Activated T-helper 1 cell treated with Interleukin-2 at 50 U/mL for 16 hours (primary cell): ENCODE measurements around the gene ZNF619.

ENCODE experiments used
- DNase-seq: peaks from one replicate; pipeline ENCODE4 v3.0.0-alpha.2; 2020; ENCODE audit warnings: low read depth

Gene ZNF619

GRCh38 chr3:40465456-40465855 lies 11.5 kb upstream of the ZNF619 start:
- DNase-seq: no peak

GRCh38 chr3:40468018-40468417 lies 8.9 kb upstream of the ZNF619 start:
- no peak for DNase-seq

GRCh38 chr3:40470701-40471100 lies 6.2 kb upstream of the ZNF619 start:
- no peak for DNase-seq

DNA sequence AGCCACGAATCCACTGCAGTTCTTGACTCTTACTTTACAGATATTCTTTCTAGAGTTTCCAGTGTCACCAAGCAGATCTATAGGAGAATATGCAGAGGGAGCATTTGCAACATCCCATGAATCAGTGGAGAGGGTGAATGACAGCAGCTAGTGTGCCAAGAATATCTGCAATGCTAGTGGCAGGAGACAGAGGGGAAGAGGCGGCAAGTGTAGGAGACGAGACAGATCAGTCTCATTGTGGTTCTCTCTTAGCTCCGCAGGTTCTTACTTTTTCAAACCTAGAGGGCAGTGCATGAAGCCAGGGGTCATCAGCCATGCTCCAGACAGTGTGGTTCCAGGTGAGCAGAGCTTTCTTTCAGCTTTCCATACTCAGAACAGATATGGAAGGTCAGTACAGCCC lies 744 bp downstream of the ZNF619 start:
- no peak for DNase-seq

GRCh38 chr3:40487172-40487571 lies 10.2 kb downstream of the ZNF619 start:
- DNase-seq: no peak

- DNase-seq: no peak
Measured at GRCh38 chr3:40490916-40491315, 14.0 kb downstream of the ZNF619 start.

GRCh38 chr3:40494698-40495097 lies 17.8 kb downstream of the ZNF619 start:
- no peak for DNase-seq

DNA sequence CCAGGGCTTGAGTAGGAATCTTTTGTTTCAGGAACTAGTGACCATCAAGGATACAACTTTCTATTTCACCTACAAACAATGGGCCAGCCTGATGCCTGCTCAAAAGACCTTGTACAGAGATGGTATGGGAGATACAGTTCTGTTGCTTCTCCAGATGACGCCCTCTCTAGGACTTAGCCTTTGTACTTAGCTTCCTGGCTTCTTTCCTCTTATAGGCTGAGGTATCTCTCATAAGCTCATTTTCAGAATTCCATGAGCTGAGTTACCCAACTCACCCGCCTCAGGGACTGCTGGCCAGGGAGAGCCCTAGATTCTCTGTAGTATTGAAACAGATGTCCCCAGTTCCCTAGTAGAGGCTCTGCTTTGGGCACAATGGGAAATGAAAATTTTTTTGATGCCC lies 20.4 kb downstream of the ZNF619 start:
- DNase-seq: no peak

DNA sequence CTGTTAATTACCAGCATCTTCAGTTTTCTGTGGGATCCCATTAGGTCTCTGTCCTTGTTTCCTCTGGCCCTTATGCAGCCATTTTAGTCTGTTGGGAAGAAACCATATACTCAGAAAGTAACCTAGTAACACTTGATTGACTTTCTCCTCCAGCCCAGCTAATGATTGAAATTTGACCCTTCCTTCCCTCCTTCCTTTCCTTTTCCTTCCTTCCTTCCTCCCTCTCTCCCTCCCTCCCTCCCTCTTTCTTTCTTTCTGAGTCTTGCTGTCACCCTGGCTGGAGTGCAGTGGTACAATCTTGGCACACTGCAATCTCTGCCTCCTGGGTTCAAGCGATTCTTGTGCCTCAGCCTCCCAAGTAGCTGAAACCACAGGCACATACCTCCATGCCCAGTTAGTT lies 23.0 kb downstream of the ZNF619 start:
- DNase-seq: no peak

GRCh38 chr3:40502034-40502433 lies 25.1 kb downstream of the ZNF619 start:
- DNase-seq: no peak

- no peak for DNase-seq
Measured at GRCh38 chr3:40504636-40505430, 27.9 kb downstream of the ZNF619 start.

DNA sequence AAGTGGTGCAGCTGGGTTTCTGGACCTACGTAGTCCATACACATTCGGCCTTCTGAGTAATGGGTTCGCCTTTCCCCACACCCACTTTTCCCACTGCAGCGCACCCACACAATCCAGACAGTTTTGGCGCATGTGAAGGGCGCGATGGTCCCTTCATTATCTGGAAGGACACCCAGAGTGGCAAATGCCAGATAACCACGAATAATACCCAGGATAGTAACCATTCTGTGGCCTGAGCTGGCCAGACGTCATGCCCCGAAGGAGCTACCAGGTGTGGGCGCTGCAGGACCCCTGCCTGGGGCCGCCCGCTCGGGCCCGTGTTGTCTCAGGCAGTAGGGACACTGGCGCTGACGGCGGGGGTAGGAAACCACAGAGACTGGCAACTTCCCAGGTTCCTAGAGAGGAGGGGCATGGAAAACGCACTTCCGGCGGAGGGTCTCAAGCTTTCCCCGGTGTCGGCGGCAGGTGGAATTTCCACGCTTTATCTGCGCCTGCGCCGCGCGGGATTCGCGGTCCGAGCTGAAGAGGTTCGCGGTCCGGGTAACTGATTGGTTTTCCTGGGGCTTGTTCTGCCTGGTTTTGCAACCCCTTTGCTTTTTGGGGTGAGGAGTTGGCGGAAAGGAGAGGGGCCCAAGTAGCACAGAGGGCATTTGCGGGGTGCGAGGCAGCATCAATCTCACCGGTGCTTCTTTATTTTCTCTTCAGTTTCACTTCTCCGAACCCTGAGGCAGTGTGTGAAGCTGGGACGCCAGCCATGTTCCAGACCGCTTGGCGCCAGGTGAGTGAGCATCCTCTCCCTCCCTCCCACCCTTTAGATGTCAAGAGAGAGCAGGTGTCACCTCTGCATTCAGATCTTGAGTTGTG lies 28.9 kb downstream of the ZNF619 start, which contains the start of gene ZNF620:
ZNF620 (plus strand) TSS at position 441 of the 864 bp plus-strand sequence; CDS start at position 755, 314 bp downstream.
- DNase-seq: peak; percentile 33

DNA sequence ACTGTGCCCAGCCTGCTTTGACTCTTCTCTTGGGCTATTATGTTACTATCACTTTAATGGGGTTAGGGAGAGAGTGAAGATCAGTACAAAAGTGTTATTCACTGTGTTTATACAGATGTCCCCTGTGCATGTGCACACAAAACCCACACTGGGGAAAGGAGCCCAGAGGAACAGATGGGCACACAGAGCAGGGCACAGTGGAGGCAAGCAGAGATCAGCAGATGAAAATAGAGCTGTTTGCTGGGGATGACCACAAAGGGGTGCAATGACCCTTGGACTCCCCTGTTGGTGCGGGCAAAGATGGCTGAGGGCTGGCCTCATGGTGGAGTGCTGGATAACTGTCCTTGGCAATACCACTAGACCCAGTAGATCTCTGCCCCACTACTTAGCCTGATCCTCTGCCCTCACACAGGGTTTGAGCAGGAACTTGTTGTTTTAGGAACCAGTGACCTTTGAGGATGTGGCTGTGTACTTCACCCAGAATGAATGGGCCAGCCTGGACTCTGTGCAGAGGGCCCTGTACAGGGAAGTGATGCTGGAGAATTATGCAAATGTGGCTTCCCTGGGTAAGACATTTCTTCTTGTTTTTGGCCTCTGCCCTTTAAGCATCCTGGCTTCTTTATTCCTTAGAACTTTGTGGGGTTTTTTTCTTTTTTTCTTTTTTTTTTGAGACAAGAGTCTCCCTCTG lies 34.3 kb downstream of the ZNF619 start:
- no peak for DNase-seq

DNA sequence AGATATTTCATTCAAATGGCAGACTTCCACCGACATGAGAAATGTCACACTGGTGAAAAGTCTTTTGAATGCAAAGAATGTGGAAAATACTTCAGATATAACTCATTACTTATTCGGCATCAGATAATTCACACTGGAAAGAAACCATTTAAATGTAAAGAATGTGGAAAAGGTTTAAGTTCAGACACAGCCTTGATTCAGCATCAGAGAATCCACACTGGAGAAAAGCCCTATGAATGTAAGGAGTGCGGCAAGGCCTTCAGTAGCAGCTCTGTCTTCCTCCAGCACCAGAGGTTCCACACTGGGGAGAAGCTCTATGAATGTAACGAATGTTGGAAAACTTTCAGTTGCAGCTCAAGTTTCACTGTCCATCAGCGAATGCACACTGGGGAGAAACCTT lies 39.3 kb downstream of the ZNF619 start:
- DNase-seq: no peak

- DNase-seq: no peak
Measured at GRCh38 chr3:40518067-40518466, 41.1 kb downstream of the ZNF619 start.

GRCh38 chr3:40518848-40519247 lies 41.9 kb downstream of the ZNF619 start:
- DNase-seq: no peak

DNA sequence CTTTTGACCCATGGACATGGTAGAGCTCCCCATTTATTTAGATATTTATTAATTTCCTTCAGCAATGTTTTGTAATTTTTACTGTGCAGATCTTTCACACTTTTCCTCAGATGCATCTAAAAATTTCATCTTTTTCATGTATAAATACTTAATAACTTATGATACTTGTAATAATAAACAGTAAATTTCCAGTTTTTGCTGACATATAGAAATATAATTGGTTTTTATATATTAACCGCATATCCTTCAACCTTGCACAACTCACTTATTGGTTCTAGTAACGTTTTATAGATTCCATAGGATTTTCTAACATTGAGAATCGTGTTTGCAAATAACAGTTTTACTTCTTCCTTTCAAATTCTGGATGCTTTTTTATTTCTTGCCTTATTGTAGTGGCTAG lies 44.3 kb downstream of the ZNF619 start:
- DNase-seq: no peak

GRCh38 chr3:40523781-40524180 lies 46.9 kb downstream of the ZNF619 start:
- no peak for DNase-seq

DNA sequence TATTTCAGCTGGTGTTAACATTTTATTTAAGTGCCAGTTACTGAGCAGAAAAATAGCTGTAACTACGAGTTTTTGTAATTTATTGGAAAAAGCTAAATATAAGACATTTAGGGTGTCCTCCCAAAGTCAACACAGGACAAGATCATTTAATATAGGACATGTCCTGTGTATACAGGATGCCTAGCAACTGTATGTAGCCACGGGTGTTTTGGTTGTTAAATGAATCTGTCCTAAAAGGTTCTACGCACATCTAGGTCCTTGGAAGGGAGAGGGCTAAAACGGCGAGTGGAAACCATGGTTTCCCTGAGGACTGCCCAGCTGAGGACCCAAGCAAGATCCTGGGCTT lies 47.3 kb downstream of the ZNF619 start:
- no peak for DNase-seq

DNA sequence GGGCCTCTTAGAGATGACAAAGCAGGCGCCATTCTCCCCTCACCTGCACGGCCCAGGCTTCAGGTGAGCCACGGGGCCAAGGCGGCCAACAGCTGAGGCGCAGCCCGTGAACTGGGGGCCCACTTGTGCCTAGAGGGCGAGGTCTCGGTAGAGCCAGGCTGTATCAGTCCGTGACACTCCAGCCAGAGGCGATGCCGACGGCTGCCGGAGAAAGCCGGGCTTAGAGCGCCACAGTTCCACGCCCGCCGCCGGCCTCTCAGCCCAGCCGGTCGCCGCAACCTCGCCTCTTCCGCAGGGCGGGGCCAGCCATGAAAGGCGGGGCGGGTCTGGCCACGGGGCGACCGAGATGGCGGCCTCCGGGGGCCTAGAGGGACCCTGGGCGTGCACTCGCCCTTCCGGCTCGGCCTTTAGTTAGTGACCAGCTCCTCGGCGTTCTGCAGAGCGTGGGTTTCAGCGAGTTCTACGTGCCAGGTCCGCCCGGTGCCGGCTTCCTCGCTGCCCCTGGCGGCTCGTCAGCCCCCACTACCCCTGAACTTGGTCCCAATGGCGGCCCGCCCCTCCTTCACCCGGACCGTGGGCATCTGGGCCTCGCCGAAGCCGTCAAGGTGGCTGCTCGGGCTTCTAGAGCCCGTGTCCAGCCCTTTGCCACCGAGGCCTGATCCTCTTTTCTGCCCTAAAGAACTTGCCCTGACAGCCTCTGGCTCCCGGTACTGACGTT lies 47.8 kb downstream of the ZNF619 start, which contains the start of gene ZNF621:
ZNF621 (plus strand) TSS at position 393 of the 718 bp plus-strand sequence. CDS start 881 bp downstream, outside the sequence.
- peak; percentile 75 for DNase-seq

DNA sequence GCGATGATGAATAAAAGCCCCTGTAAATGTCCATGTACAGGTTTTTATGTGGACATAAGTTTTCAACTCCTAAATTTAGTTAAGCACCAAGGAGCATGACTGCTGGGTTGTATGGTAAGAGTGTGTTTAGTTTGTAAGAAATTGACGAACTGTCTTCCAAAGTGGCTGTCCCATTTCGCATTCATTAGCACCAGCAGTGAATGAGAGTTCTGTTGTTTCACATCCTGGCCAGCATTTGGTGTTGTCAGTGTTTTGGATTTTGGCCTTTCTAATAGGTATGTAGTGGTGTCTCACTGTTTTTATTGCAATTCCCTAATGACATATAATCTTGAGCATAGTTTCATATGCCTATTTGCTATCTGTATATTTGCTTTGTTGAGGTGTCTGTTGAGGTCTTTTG lies 51.5 kb downstream of the ZNF619 start:
- DNase-seq: no peak

GRCh38 chr3:40532252-40532651 lies 55.3 kb downstream of the ZNF619 start:
- DNase-seq: no peak
